ENCODE results near the gene FNDC10.
"Not testable (repeated sequence)": the region's sequence is repeated elsewhere in the genome, so short reads cannot be mapped to it uniquely, and the experiment has no call there.

Gene FNDC10

DNA sequence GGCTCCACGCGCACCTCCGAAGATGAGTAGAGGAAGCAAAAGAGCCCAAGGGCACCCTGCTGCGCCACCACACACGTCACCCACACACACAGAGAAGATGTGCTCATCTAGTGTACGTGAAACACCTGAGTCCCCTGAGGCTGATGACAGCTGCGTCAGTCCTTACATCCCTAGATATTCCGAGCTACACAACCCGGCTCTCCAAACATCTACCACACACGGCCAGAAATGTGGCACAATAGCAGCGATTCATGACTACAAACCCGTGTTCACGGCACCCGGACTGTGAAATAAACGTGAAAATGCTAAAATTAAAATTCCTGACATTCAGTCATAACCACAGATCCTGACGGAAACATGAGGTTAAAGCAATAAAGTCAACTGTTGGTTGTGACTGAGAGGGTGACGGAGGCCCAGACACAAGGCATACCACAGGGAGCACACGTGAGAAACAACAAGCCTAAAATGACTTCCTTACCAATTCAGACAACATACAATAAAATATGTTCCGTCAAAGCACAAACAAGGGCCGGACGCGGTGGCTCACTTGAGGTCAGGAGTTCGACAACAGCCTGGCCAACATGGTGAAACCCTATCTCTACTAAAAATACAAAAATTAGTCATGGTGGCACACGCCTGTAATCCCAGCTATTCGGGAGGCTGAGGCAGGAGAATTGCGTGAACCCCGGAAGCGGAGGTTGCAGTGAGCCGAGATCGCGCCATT, 32.6 kb downstream of the FNDC10 start:
- DNase-seq (ENCODE audit: low read depth) = peak; percentile 48

DNA sequence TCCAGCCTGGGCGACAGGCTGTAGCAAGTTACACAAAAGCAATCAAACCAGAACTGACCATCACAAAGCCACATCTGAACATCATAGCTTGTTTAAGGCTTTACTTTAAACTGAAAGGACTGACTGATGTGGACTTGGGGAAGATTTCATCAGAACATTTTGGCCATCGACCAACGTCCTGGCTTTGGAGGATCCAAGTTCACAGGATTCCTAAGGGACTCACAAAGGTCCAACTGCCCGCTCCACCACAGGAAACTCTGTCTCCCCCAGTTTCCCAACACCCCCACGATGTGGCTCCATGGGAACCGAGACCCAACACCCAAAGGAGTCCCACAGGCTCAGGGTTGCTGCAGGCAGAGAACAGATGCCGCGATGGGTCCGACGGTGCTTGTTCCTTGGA, 34.6 kb downstream of the FNDC10 start:
- DNase-seq (ENCODE audit: low read depth) = no peak

DNA sequence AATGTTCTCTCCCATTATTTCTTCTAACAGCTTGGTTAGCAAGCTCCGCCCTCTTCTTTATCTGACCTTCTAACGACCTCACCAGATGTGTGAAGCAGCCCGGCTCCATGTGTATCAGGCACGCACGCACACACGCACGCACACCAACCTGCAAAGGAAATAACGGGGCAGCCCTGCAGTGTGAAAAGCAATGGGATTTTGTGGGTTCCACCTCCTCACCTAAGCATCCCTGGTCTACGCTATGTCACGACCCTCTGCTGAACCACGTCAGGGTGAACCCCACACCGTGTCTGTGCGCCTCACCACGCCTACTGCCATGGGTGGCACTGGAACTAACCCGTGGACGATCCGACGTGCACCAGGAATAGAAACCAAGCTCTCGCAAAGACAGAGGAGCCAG, 35.7 kb downstream of the FNDC10 start:
- no peak for DNase-seq (ENCODE audit: low read depth)

DNA sequence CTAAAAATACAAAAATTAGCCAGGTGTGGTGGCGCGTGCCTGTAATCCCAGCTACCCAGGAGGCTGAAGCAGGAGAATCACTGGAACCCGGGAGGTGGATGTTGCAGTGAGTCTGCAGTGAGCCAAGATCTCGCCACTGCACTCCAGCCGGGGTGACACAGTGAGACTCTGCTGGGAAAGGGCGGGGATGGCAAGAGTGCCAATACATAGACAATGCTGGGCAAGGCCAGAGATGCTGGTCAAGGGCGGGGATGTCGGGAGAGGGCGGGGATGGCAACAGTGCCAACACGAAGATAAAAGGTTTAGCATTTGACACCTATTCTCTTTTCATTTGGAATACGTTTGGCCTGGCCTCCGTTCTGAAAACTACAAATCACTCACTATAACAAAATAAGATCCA, 36.2 kb downstream of the FNDC10 start:
- no peak for DNase-seq (ENCODE audit: low read depth)

DNA sequence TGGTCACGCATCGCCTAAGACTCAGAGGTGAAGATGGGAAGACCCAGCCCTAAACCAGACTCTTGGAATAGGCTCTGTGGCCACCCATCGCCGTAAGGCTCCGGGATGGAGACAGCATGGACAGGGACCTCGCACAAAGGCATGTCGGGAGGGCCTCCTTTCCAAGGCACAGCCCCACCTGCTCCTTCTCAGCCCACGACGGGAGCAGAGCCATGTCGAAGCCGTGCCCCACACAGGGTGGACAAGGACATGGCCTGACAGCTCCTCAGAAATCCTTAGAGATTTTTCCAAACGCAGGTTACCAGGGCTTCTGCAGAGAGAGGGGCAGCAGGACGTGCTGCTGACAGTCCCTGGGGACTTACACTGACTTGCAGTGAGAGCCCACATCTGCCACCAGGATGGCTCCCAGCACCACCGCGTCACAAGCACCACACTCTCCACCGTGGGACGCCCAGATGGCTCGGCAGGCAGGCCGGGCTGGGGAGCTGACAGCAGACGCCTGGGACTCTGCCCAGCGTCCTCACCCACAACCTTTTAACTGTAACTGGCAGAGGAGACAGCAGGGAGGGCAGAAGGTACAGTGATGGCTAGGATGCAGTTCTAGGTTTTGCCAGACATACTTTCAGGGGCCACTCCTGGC, 37.3 kb downstream of the FNDC10 start:
- DNase-seq (ENCODE audit: low read depth) = no peak

DNA sequence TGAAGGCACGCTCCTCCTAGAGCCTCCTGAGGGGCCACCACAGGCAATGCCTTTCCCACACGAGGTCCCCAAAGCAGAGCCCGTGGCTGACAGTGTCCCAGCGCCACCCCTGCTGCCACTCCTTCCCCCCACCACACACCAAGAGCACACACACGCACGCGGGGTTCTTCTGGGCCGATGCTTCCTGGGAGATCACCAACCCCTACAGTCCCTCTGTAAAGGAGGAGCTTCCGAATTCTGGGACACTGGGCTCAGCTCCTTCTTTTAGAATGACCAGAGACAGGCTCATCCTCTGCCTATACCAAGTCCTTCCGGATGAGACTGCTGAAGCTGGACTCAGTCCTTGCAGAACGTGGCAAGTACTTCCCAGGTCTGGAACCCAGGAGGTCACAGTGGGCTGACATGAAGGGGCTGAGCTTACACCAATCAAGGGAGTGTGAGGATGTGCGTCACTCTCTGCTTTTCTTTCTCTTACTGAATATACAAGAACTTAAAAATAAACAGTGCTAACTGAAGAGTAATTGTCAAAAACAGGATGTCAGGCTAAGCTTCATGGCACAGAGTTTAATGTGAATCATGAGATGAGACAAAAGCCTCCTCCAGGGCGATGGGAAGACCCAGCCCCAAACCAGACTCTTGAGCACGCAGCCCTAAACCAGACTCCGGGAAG, 38.0 kb downstream of the FNDC10 start:
- DNase-seq (ENCODE audit: low read depth) = no peak

DNA sequence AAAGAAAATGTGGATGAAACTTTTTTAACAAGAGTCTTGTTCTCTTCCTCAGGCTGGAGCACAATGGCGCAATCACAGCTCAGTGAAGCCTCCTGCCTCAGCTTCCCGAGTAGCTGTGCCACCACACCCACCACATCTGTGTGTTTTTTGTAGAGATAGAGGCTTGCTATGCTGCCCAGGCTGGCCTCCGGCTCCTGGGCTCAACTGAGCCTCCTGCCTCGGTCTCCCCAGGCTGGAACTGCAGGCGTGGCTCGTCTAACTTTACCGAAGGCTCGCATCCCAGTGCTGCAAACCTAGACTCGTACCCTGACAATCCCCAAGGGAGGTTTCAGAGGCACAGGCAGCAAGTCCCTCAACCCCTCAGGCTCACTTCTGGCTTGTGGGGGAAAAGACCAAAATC, 39.8 kb downstream of the FNDC10 start:
- DNase-seq (ENCODE audit: low read depth) = no peak

DNA sequence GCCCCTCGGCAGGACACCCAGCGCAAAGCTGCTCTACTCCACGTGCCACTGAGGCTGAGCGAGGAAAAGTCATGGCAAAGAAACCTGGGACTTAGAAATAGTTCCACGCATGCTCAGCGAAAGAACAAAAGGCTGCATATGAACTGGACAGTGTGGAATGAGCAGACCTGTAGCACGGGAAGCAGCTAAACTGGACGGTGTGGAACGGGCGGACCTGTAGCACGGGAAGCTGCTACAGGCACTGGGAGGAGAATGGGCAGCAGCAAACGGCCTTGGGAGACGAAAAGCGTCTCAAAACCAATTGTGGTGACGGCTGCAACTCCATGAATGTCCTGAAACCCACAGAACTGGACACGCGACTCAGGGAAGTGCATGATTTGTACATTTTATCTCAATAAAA, 40.9 kb downstream of the FNDC10 start:
- no peak for DNase-seq (ENCODE audit: low read depth)

DNA sequence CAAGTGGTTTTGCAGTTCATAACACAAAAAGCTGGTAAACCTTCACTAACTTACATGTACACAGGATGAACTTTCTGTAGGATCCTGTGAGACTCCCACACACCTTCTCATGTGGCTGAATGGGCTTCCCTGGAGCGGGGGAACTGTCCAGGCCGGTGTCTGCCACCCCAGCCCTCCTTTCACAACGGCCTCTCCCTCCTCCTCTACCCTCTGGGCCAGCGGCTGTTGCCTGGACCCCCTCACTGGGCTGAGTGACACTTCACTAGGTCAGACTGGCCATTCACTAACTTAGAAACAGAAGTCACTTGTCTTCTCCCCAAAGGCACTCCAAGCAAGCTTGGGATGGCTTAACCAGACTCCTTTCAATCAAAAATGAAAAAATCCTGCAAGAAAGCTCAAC, 41.3 kb downstream of the FNDC10 start:
- DNase-seq (ENCODE audit: low read depth) = no peak

DNA sequence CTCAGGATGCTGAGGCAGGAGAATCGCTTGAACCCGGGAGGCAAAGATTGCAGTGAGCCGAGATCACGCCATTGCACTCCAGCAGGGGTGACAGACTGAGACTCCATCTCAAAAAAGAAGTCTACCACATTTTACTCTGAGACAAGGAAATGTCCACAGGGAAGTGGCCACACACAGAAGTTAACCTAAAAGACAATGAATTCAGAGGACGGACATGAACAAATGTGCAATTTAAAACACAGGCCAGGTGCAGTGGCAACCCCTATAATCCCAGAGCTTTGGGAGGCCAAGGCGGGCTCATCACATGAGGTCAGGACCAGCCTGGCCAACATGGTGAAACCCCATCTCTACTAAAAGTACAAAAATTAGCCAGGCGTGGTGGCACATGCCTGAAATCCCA, 42.2 kb downstream of the FNDC10 start:
- DNase-seq (ENCODE audit: low read depth) = not testable (repeated sequence)

DNA sequence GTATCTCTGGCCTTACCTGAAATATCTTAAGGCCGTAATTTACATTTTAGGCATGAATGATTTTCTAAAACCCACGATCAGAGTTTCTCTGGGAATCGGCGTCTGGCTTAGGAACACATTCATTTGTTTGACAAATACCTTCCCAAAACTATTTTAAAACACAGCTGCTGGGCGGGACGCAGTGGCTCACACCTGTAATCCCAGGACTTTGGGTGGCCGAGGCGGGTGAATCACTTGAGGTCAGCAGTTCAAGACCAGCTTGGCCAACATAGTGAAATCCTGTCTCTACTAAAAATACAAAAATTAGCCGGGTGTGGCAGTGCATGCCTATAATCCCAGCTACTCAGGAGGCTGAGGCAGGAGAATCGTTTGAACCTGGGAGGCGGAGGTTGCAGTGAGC, 43.0 kb downstream of the FNDC10 start:
- not testable (repeated sequence) for DNase-seq (ENCODE audit: low read depth)

DNA sequence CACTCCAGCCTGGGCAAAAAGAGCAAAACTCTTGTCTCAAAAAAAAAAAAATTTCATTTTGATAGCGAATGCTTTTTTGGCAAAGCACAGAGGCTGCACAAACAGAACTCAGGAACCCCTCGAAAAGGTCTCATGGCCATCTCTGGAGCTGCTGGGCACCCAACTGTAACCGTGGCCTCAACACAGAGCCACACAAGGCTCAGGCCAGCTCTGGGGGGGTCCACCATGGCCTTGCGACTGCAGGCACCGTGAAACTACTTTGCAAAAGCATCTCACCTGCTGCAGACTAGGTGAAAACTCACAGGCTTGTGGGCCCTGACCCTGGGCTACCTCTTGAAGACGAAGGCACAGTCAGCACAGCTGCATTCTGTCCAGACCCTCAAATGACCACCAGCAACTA, 43.4 kb downstream of the FNDC10 start:
- no peak for DNase-seq (ENCODE audit: low read depth)

DNA sequence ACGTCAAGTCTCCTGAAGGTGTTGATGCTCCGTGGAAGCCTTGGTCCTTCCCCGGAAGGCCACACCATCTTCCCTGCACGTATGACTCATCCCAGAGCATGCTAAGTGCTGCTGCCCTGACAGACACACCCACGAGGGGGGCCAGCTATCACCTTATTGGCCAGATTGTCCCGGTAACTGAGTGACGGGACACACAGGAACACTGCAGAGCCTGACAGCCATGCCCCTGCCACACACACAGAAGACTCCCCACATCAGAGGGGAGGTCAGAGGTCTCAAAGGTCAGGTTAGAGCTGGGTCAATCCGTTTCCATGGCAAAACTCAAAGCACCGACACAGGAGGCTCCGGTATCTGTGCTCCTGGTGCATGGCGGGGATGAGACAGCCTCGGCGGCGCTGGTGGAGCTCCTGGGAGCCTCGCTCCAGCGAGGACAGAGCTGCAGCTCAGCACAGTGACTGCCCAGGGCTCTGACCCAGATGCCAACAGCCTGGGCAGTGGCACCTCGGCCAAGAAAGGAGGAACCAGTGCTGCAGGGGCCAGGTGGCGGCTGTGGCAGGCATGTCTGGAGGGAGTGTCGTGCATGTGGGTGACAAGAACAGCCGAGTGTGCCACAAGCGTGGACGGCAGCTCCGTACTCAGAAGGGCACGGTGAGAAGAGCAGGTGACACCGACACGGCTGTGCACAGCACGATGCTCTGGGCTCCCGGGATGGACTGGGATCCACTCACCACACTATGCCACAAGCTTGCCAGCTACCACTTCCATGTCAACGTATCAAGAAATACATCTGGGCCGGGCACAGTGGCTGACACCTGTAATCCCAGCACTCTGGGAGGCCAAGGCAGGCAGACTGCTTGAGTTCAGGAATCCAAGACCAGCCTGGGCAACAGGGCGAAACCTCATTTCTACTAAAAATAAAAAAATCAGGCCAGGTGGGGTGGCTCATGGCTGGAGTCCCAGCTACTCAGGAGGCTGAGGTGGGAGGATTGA, 44.7 kb downstream of the FNDC10 start:
- peak; percentile 91 for DNase-seq (ENCODE audit: low read depth)

DNA sequence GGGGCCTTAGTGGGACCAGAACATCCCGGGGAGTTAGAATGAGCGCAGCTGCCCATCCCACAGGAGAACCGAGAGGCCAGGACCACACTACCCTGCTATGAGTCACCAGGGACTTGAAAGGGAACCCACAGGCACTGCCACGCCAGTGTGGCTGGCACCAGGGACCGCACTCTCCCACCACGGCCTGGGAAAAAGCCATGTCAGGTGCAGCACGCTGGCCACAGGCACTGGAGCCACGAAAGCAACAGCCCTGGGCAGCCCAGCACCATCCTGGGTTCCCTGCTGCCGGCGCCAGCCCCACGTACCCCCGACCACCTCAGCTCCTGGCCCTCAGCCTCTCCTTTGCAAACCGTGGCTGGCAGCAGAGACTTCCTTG, 45.4 kb downstream of the FNDC10 start:
- no peak for DNase-seq (ENCODE audit: low read depth)

DNA sequence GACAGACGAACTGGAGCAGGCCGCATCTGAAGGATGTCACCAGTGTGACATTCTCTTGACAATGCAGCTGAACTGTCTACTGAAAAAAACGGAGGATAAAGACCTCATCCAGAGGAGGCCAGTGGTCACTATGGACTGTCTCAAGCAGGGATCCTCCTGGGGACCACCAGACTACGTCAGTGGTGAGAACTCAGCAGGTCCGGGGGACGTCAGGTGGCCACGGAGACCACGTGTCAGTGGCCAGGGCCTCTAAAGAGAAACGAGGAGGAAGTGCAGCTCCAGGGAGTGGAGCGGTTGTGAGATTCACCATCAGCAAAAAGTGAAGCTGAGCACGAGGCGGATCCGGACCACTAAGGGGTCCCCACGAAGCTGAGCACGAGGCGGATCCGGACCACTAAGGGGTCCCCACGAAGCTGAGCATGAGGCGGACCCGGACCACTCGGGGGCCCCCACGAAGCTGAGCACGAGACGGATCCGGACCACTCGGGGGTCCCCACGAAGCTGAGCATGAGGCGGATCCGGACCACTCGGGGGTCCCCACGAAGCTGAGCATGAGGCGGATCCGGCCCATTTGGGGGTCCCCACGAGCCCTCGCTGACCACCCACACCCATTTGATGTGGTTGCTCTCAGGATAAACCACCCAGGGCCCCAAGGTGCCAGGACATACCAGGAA, 46.0 kb downstream of the FNDC10 start:
- no peak for DNase-seq (ENCODE audit: low read depth)

DNA sequence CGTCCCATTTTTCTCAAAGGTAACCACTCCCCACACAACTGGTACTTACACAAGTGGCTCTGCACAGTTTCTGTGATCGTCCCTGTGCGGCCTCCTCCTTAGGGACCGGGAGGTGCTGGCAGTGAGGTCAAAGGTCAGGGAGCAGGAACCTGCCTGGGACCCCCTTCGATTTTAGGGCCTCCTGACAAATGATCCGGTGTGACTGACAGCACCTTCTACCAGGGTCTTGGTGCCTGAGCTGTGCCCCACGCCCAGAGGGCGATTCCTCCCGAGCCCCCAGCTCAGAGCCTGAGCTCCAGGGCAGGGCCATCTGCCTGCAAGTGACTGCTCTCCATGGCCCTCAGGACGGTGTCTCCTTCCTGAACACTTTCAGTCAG, 47.7 kb downstream of the FNDC10 start:
- DNase-seq (ENCODE audit: low read depth) = no peak

DNA sequence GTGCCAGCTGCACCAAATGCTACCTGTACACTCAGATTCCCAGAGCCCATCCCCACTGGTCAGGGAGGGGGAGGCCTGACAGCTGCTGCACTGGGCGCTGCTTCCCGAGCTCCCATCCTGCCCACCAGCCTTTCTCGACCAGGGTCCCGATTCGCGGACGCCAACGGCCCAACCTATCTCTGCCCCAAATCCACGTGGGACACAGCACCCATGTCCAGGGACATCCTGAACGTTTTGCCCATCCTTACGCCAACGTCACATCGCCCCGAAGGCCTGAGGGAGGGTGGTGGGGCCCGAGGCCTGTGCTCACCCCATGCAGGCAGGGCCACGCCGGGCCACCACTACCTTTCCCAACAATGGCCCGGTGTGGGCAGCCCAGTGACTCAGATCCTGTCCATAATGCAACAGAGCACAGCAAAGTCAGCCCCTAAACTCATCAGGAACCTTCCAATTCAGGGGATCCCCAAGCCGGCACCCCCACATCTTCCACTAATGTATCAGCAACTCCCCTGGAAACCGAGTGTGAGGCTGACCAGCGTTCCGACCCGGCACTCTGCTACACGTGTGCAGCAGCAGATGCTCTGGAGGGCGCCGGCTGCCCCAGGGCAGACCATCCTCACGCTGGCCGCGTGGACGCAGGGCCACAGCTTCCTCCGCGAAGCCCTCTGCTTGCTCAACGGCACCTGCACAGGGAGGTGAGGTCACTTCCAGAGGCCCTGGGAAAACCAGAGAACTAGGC, 48.2 kb downstream of the FNDC10 start:
- DNase-seq (ENCODE audit: low read depth) = no peak

DNA sequence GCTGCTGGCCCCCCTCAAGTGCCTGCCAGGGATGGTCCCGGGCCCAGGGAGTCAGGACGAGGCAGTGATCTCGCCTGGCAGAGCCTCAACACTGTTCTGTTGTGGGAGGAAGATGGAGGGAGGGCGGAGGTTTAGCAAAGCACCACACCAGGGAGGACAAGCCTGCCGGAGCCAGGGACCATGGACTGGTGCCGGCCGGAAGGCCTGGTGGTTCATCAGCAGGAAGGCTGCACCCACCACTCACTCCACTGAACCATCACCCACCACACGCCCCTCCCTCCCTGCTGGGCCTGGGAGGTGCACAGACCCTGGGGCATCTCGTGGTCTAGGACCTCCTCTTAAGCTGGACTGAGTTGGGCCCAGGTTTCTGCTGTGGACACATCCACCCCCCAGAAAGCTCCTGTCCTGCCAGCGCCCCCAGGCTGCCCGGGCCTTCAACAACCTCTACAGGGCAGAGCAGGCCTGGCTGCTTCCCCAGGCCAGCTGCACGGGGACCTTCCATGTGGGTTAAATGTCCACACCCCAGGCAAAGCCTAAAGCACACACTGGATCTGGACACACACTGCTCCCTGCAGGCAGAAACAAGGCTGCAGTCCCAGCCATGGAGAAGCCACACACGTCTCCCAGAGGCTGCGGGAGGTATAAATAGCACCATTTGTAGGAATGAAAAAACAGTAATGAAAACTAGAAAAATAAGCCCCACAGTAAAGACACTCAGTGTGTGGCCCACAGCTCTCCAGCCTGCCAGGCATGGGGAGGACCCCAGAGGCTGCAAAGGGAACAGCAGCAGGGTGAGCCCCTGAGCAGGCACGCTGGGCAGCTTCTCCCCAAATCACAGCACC, 49.1 kb downstream of the FNDC10 start:
- peak; percentile 57 for DNase-seq (ENCODE audit: low read depth)

DNA sequence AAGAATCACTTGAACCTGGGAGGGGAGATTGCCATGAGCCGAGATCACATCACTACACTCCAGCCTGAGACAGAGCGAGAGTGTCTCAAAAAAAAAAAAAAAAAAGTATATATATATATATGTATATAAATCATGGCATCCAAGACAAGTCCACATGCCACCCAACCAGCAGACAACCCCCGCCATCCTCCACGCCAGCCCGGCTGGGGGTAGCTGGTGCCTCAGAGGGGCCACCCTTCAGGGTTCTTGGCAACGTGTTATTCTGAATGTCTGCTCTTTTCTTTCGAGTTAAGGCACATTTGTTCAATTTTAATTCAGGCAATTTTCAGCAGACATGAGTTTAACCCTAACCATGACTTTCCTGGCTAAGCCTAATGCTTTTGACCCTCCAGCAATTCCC, 49.8 kb downstream of the FNDC10 start:
- no peak for DNase-seq (ENCODE audit: low read depth)

DNA sequence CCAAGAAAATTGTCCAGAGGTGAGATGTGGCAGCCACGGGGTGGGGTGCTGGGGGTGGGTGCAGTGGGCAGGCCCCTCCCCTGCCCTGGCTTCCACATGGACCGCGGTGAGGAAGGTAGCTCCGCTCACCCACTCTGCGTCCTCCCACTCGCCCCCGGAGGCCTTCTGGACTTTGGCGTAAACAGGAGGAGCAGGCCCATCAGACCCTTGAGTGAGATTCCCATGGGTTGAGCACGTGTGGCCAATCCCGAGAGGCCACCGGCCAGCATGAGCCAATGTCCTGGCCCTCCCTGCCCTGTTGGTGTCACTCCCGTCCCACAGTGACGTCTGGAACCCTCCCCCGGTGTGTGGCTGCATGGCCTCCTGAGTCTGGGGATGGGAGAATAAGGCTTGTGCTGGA, 51.3 kb downstream of the FNDC10 start:
- no peak for DNase-seq (ENCODE audit: low read depth)

All from iris pigment epithelial cell (primary cell).